MM.1S (cell line): ENCODE results near the gene NOL9.
"Not testable (repeated sequence)": the region's sequence is repeated elsewhere in the genome, so short reads cannot be mapped to it uniquely, and the experiment has no call there.

ENCODE experiments used
- DNase-seq: peaks from one replicate; pipeline ENCODE4 v3.0.0-alpha.2; 2015
- H2AFZ ChIP-seq: fragments of 300-600 bp; sonication (generic); 2 replicates; pipeline ENCODE4 v1.6.0; 2016; ENCODE audit warnings: antibody characterized with exemption, low read length
- H3F3A ChIP-seq: fragments of 300-600 bp; sonication (generic); 2 replicates; pipeline ENCODE4 v1.6.1; 2016; ENCODE audit warnings: mild to moderate bottlenecking, antibody characterized with exemption, low read length, moderate library complexity, mixed read lengths; ENCODE audit not compliant: insufficient read depth
- H3K27ac ChIP-seq: fragments of 300-600 bp; sonication (generic); 2 replicates; pipeline ENCODE4 v1.5.1; 2016; ENCODE audit warnings: mild to moderate bottlenecking, low read length
- H3K27me3 ChIP-seq: fragments of 300-600 bp; sonication (generic); replicated peaks from 2 replicates; pipeline ENCODE4 v1.6.0; 2016; ENCODE audit warnings: low read length; ENCODE audit not compliant: insufficient read depth
- H3K36me3 ChIP-seq: fragments of 300-600 bp; sonication (generic); replicated peaks from 2 replicates; pipeline ENCODE4 v1.6.1; 2016; ENCODE audit warnings: mild to moderate bottlenecking, low read length, mixed read lengths; ENCODE audit not compliant: insufficient read depth
- H3K4me1 ChIP-seq: fragments of 300-600 bp; sonication (generic); 2 replicates; pipeline ENCODE4 v1.6.1; 2016; ENCODE audit warnings: low read length, mixed read lengths
- H3K4me2 ChIP-seq: fragments of 300-600 bp; sonication (generic); 2 replicates; pipeline ENCODE4 v1.6.0; 2016; ENCODE audit warnings: low read depth, low read length
- H3K4me3 ChIP-seq: fragments of 300-600 bp; sonication (generic); 2 replicates; pipeline ENCODE4 v1.5.1; 2016; ENCODE audit warnings: low read length, mixed read lengths
- H3K79me2 ChIP-seq: fragments of 300-600 bp; sonication (generic); 2 replicates; pipeline ENCODE4 v1.6.1; 2016; ENCODE audit warnings: mixed run types, low read length, mixed read lengths
- H3K9ac ChIP-seq: fragments of 300-600 bp; sonication (generic); 2 replicates; pipeline ENCODE4 v1.6.1; 2016; ENCODE audit warnings: low read length, mixed read lengths
- H3K9me2 ChIP-seq: fragments of 300-600 bp; sonication (generic); replicated peaks from 2 replicates; pipeline ENCODE4 v1.6.1; 2016; ENCODE audit warnings: mild to moderate bottlenecking, low read length, mixed read lengths; ENCODE audit not compliant: insufficient read depth
- H3K9me3 ChIP-seq: fragments of 300-600 bp; sonication (generic); replicated peaks from 2 replicates; pipeline ENCODE4 v1.6.1; 2016; ENCODE audit warnings: mild to moderate bottlenecking, low read length, mixed read lengths; ENCODE audit not compliant: insufficient read depth
- H4K20me1 ChIP-seq: fragments of 300-600 bp; sonication (generic); 2 replicates; pipeline ENCODE4 v1.6.1; 2016; ENCODE audit warnings: mild to moderate bottlenecking, low read length, moderate library complexity, mixed read lengths; ENCODE audit not compliant: insufficient read depth
- EZH2 ChIP-seq: fragments of 300-600 bp; sonication (generic); optimal IDR thresholded peaks from 2 replicates; pipeline ENCODE3; 2017; ENCODE audit warnings: low read depth, mild to moderate bottlenecking, antibody characterized with exemption, low read length, mixed read lengths
- EZH2phosphoT487 ChIP-seq: fragments of 300-600 bp; sonication (generic); IDR thresholded peaks from 2 replicates; pipeline ENCODE4 v1.6.1; 2018; ENCODE audit warnings: antibody characterized with exemption, low read length
- TF ChIP-seq, protein P1 (sequence below): fragments of 300-600 bp; sonication (generic); IDR thresholded peaks from 2 replicates; pipeline ENCODE4 v1.5.1; 2016; ENCODE audit warnings: antibody characterized with exemption, low read length, mixed read lengths

Gene NOL9

GRCh38 chr1:6601923-6602668 lies 47.8 kb upstream of the NOL9 start:
- Histone ChIP-seq H3K9ac (peak overlapping the region; percentile 85), H3K4me3 (peak overlapping the region; percentile 81), H3K9me3 (no peaks in the 10 kb centered on the region), H3K79me2 (peaks cover 53% of the 10 kb centered on the region), H3K4me2 (peak overlapping the region; percentile 81), H4K20me1 (peaks cover 9% of the 10 kb centered on the region; the same call in 1 of the 2 replicates), H3K9me2 (no peaks in the 10 kb centered on the region), H3F3A (peaks cover 27% of the 10 kb centered on the region), H3K27me3 (no peaks in the 10 kb centered on the region), H3K36me3 (peaks cover 9% of the 10 kb centered on the region; the same call in 1 of the 2 replicates), H3K27ac (peak overlapping the region; percentile 75), H2AFZ (peak overlapping the region; percentile 84), H3K4me1 (peaks cover 14% of the 10 kb centered on the region)
- peak; percentile 42 for DNase-seq
- no peak for TF ChIP-seq EZH2
- TF ChIP-seq EZH2phosphoT487, result no peak
- TF ChIP-seq, protein P1, sequence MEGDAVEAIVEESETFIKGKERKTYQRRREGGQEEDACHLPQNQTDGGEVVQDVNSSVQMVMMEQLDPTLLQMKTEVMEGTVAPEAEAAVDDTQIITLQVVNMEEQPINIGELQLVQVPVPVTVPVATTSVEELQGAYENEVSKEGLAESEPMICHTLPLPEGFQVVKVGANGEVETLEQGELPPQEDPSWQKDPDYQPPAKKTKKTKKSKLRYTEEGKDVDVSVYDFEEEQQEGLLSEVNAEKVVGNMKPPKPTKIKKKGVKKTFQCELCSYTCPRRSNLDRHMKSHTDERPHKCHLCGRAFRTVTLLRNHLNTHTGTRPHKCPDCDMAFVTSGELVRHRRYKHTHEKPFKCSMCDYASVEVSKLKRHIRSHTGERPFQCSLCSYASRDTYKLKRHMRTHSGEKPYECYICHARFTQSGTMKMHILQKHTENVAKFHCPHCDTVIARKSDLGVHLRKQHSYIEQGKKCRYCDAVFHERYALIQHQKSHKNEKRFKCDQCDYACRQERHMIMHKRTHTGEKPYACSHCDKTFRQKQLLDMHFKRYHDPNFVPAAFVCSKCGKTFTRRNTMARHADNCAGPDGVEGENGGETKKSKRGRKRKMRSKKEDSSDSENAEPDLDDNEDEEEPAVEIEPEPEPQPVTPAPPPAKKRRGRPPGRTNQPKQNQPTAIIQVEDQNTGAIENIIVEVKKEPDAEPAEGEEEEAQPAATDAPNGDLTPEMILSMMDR, result no peak; the same call in 1 of the 2 replicates

- H3K9ac ChIP-seq, result peak overlapping the region; percentile 85
- peaks cover 61% of the 10 kb centered on the region for H3K79me2 ChIP-seq
- H3K27ac ChIP-seq, result peak overlapping the region; percentile 75; the same call in 1 of the 2 replicates
- peak overlapping the region; percentile 35; the same call in 1 of the 2 replicates for H2AFZ ChIP-seq
- peaks cover 9% of the 10 kb centered on the region; the same call in 1 of the 2 replicates for H3K36me3 ChIP-seq
- peak overlapping the region; percentile 81 for H3K4me2 ChIP-seq
- H3K9me3 ChIP-seq, result no peaks in the 10 kb centered on the region
- H3K27me3 ChIP-seq, result no peaks in the 10 kb centered on the region
- H3F3A ChIP-seq, result peaks cover 27% of the 10 kb centered on the region
- no peaks in the 10 kb centered on the region for H3K9me2 ChIP-seq
- H3K4me3 ChIP-seq, result peak overlapping the region; percentile 81
- peaks cover 14% of the 10 kb centered on the region; the same call in 1 of the 2 replicates for H4K20me1 ChIP-seq
- TF ChIP-seq, protein P1, result no peak; the same call in 1 of the 2 replicates
- TF ChIP-seq EZH2 (no peak), EZH2phosphoT487 (no peak)
- H3K4me1 ChIP-seq, result peaks cover 14% of the 10 kb centered on the region
- DNase-seq, result peak; percentile 86
Measured at GRCh38 chr1:6601049-6601922, 47.0 kb upstream of the NOL9 start.

GRCh38 chr1:6600410-6601048 lies 46.2 kb upstream of the NOL9 start:
- no peaks in the 10 kb centered on the region for H3K9me3 ChIP-seq
- H4K20me1 ChIP-seq, result peaks cover 14% of the 10 kb centered on the region; the same call in 1 of the 2 replicates
- H3K4me3 ChIP-seq, result peak overlapping the region; percentile 81
- H3K4me2 ChIP-seq, result peak overlapping the region; percentile 81
- peak overlapping the region; percentile 2; the same call in 1 of the 2 replicates for H2AFZ ChIP-seq
- no peaks in the 10 kb centered on the region for H3K9me2 ChIP-seq
- no peaks in the 10 kb centered on the region for H3K27me3 ChIP-seq
- peaks cover 69% of the 10 kb centered on the region for H3K79me2 ChIP-seq
- no peak for TF ChIP-seq EZH2
- TF ChIP-seq, protein P1, result no peak
- TF ChIP-seq EZH2phosphoT487, result no peak
- H3K4me1 ChIP-seq, result peaks cover 14% of the 10 kb centered on the region
- peaks cover 27% of the 10 kb centered on the region for H3F3A ChIP-seq
- H3K27ac ChIP-seq, result peak overlapping the region; percentile 75; the same call in 1 of the 2 replicates
- DNase-seq, result no peak
- peak overlapping the region; percentile 85 for H3K9ac ChIP-seq
- H3K36me3 ChIP-seq, result peaks cover 9% of the 10 kb centered on the region; the same call in 1 of the 2 replicates

- peak overlapping the region; percentile 81 for H3K4me2 ChIP-seq
- H3K27me3 ChIP-seq, H3K9me2 ChIP-seq, H3K9me3 ChIP-seq, DNase-seq, H2AFZ ChIP-seq: not testable (repeated sequence)
- peak overlapping the region; percentile 75; the same call in 1 of the 2 replicates for H3K27ac ChIP-seq
- H3K4me1 ChIP-seq, result peaks cover 14% of the 10 kb centered on the region
- H3F3A ChIP-seq, result peaks cover 27% of the 10 kb centered on the region
- H3K9ac ChIP-seq, result peak overlapping the region; percentile 85; the same call in 1 of the 2 replicates
- peaks cover 71% of the 10 kb centered on the region for H3K79me2 ChIP-seq
- peaks cover 14% of the 10 kb centered on the region; the same call in 1 of the 2 replicates for H4K20me1 ChIP-seq
- H3K4me3 ChIP-seq, result peak overlapping the region; percentile 81
- H3K36me3 ChIP-seq, result peaks cover 11% of the 10 kb centered on the region; the same call in 1 of the 2 replicates
Measured at GRCh38 chr1:6599991-6600390, 45.7 kb upstream of the NOL9 start.
